Lung (tissue), 12 donors: ENCODE data around the gene MTAP. TPM values are rescaled to one million over a fixed set of nuclear protein-coding genes. Genes with fewer than 3 reads are reported as not detected.

Experiments
- ATAC-seq: fragments of 200-7000 bp; cut with Tn5 transposase; one replicate; pipeline ENCODE4 v1.9.1; 2020; ENCODE audit warnings: moderate number of reproducible peaks; ENCODE audit not compliant: insufficient read depth, low FRiP score
- DNase-seq, 3 donors: peaks; one replicate each; pipeline ENCODE4 v3.0.0-alpha.2; 2013 to 2017
- H3K27ac ChIP-seq, 2 donors: one replicate each; pipeline ENCODE4 v1.5.1; 2013; ENCODE audit warnings: mild to moderate bottlenecking in 2 of 2, moderate library complexity in 2 of 2, control low read depth in 1 of 2, inconsistent platforms in 1 of 2, low read depth in 1 of 2, low read length in 1 of 2
- H3K27me3 ChIP-seq, 3 donors: one replicate each; pipeline ENCODE4 v1.5.1; 2013; ENCODE audit warnings: low read length in 2 of 3; ENCODE audit not compliant: control insufficient read depth in 3 of 3, insufficient read depth in 3 of 3
- H3K36me3 ChIP-seq, 4 donors: one replicate each; pipeline ENCODE4 v1.5.1; 2013; ENCODE audit warnings: low read length in 4 of 4, mild to moderate bottlenecking in 1 of 4, moderate library complexity in 1 of 4; ENCODE audit not compliant: control insufficient read depth in 4 of 4, insufficient read depth in 4 of 4
- H3K4me1 ChIP-seq, 5 donors: one replicate each; pipeline ENCODE4 v1.5.1; 2013; ENCODE audit warnings: low read length in 5 of 5, mild to moderate bottlenecking in 2 of 5, moderate library complexity in 1 of 5; ENCODE audit not compliant: control insufficient read depth in 5 of 5, insufficient read depth in 5 of 5
- H3K4me3 ChIP-seq: one replicate; pipeline ENCODE4 v1.5.1; 2013; ENCODE audit warnings: mild to moderate bottlenecking, control low read depth, moderate library complexity
- H3K9ac ChIP-seq, 2 donors: one replicate each; pipeline ENCODE4 v1.5.1; 2013; ENCODE audit warnings: low read length in 2 of 2, control low read depth in 1 of 2; ENCODE audit not compliant: insufficient read depth in 1 of 2
- H3K9me3 ChIP-seq, 4 donors: one replicate each; pipeline ENCODE4 v1.5.1; 2013; ENCODE audit warnings: low read length in 3 of 4, mild to moderate bottlenecking in 1 of 4, moderate library complexity in 1 of 4; ENCODE audit not compliant: control insufficient read depth in 4 of 4, insufficient read depth in 3 of 4
- CTCF ChIP-seq: IDR thresholded peaks from 2 replicates; pipeline ENCODE4 v1.5.1; 2012; ENCODE audit warnings: mild to moderate bottlenecking; ENCODE audit errors: control extremely low read depth, extremely low read depth
- WGBS, 2 donors: extraction: QIAGEN DNeasy Blood & Tissue Kit; methylation state at CpG; one replicate each; pipeline ENCODE4 v1.1.7; 2013; 5-methylcytosine and 5-hydroxymethylcytosine counted together
- polyA plus RNA-seq, 2 donors: library from polyadenylated mRNA; stranded (reverse); fragments of 200-250 nt; gene quantifications; one replicate each; pipeline ENCODE4 v1.2.1, GENCODE V29; 2013
- total RNA-seq, 2 donors: library from RNA; depleted of rRNA in 1 of 2; stranded (reverse); fragments of >200 nt in 1 of 2; gene quantifications; one replicate each; pipeline ENCODE4 v1.2.1, GENCODE V29; 2014 to 2021
- donor health status: control.
- donor health status: control.
- donor health status: Bipolar disorder and iron deficiency.
- donor health status: healthy.
- donor health status: DM: yes; HTN: yes; CAD: no.

MTAP gene
- total and polyA plus RNA-seq, 4 donors: 10.0 to 31.5 (median 18.8) TPM

GRCh38 chr9:21836437-21837161, 34.2 kb downstream of the MTAP start:
- peaks cover 17 to 62% (median 54%) of the 10 kb centered on the region in 4 donors for H3K36me3 ChIP-seq
- no peak overlapping the region for H3K9ac ChIP-seq
- H3K27ac ChIP-seq: no peak overlapping the region
- H3K27me3 ChIP-seq: no peaks in the 10 kb centered on the region
- TF ChIP-seq CTCF: no peak
- H3K9me3 ChIP-seq: peaks cover 0 to 5% (median 2%) of the 10 kb centered on the region in 4 donors
- DNase-seq (no peak), ATAC-seq (peak; percentile 37)
- WGBS, 2 donors: 81 to 89% methylated on average over 7 of the region's 7 CpGs
- H3K4me1 ChIP-seq: peaks cover 0 to 7% (median 2%) of the 10 kb centered on the region in 5 donors
- no peak overlapping the region for H3K4me3 ChIP-seq

- Histone ChIP-seq H3K9ac (no peak overlapping the region), H3K4me3 (no peak overlapping the region), H3K27me3 (no peaks in the 10 kb centered on the region), H3K36me3 (peaks cover 17 to 61% (median 55%) of the 10 kb centered on the region in 4 donors), H3K4me1 (peaks cover 0 to 2% (median 0%) of the 10 kb centered on the region in 5 donors), H3K27ac (no peak overlapping the region), H3K9me3 (peaks cover 0 to 5% (median 2%) of the 10 kb centered on the region in 4 donors)
- 82 to 91% methylated on average over 6 of the region's 6 CpGs for WGBS, 2 donors
- ATAC-seq: no peak
- no peak for DNase-seq
- no peak for TF ChIP-seq CTCF
Observed at GRCh38 chr9:21837501-21837900, 35.1 kb downstream of the MTAP start.

GRCh38 chr9:21840647-21841046, 38.2 kb downstream of the MTAP start:
- Histone ChIP-seq H3K4me1 (no peaks in the 10 kb centered on the region), H3K9ac (no peak overlapping the region), H3K9me3 (peaks cover 0 to 6% (median 3%) of the 10 kb centered on the region in 4 donors), H3K27ac (no peak overlapping the region), H3K4me3 (no peak overlapping the region), H3K36me3 (peaks cover 13 to 38% (median 35%) of the 10 kb centered on the region in 4 donors), H3K27me3 (no peaks in the 10 kb centered on the region)
- WGBS, 2 donors: 50% methylated on average over 2 of the region's 2 CpGs
- DNase-seq (no peak), ATAC-seq (no peak)
- TF ChIP-seq CTCF: no peak

GRCh38 chr9:21841133-21841532, 38.7 kb downstream of the MTAP start:
- H3K36me3 ChIP-seq: peaks cover 13 to 36% (median 33%) of the 10 kb centered on the region in 4 donors
- no peak overlapping the region for H3K4me3 ChIP-seq
- peaks cover 0 to 6% (median 4%) of the 10 kb centered on the region in 4 donors for H3K9me3 ChIP-seq
- 88 to 95% methylated on average over 1 of the region's 1 CpG for WGBS, 2 donors
- no peak for TF ChIP-seq CTCF
- H3K27me3 ChIP-seq: no peaks in the 10 kb centered on the region
- DNase-seq: no peak
- no peak overlapping the region for H3K27ac ChIP-seq
- no peak overlapping the region for H3K9ac ChIP-seq
- H3K4me1 ChIP-seq: no peaks in the 10 kb centered on the region
- no peak for ATAC-seq
